Measurements from ENCODE around the gene RGS16.

The RGS16 gene

DNA sequence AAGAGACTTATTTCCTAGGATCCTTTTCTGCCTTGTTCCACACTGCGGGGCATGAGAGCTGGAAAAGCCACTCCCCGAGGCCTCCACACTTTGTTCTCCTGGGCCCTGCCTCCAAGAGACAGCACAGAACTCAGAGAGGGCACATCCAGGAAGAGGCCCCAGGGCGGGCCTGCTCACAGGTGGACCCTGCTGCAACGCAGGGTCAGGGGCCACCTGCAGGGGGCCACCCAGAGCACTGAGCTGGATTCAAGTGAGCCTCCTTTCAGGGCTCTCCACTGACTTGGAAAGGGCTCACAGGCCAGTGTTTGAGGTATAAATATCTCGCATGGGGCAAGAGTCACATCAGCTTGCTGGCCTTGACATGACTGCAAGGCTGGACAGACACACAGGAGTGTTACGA is 4.8 kb downstream of the RGS16 start:
- H3K27me3 ChIP-seq (ENCODE audit: insufficient read depth, poor library complexity, severe bottlenecking), result no peaks in the 10 kb centered on the region
- H3K4me3 ChIP-seq (replicated peaks; ENCODE audit: insufficient read depth, low read length), result no peak overlapping the region
- no peak for TF ChIP-seq GABPA (IDR thresholded peaks at IDR 0.05; ENCODE audit: low read depth)
- TF ChIP-seq, protein P1, sequence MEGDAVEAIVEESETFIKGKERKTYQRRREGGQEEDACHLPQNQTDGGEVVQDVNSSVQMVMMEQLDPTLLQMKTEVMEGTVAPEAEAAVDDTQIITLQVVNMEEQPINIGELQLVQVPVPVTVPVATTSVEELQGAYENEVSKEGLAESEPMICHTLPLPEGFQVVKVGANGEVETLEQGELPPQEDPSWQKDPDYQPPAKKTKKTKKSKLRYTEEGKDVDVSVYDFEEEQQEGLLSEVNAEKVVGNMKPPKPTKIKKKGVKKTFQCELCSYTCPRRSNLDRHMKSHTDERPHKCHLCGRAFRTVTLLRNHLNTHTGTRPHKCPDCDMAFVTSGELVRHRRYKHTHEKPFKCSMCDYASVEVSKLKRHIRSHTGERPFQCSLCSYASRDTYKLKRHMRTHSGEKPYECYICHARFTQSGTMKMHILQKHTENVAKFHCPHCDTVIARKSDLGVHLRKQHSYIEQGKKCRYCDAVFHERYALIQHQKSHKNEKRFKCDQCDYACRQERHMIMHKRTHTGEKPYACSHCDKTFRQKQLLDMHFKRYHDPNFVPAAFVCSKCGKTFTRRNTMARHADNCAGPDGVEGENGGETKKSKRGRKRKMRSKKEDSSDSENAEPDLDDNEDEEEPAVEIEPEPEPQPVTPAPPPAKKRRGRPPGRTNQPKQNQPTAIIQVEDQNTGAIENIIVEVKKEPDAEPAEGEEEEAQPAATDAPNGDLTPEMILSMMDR (IDR thresholded peaks at IDR 0.05; ENCODE audit: insufficient read depth, low read length), result peak; percentile 1
- TF ChIP-seq POLR2AphosphoS5 (IDR thresholded peaks at IDR 0.05; ENCODE audit: low read depth), result no peak
- TF ChIP-seq, protein P2, sequence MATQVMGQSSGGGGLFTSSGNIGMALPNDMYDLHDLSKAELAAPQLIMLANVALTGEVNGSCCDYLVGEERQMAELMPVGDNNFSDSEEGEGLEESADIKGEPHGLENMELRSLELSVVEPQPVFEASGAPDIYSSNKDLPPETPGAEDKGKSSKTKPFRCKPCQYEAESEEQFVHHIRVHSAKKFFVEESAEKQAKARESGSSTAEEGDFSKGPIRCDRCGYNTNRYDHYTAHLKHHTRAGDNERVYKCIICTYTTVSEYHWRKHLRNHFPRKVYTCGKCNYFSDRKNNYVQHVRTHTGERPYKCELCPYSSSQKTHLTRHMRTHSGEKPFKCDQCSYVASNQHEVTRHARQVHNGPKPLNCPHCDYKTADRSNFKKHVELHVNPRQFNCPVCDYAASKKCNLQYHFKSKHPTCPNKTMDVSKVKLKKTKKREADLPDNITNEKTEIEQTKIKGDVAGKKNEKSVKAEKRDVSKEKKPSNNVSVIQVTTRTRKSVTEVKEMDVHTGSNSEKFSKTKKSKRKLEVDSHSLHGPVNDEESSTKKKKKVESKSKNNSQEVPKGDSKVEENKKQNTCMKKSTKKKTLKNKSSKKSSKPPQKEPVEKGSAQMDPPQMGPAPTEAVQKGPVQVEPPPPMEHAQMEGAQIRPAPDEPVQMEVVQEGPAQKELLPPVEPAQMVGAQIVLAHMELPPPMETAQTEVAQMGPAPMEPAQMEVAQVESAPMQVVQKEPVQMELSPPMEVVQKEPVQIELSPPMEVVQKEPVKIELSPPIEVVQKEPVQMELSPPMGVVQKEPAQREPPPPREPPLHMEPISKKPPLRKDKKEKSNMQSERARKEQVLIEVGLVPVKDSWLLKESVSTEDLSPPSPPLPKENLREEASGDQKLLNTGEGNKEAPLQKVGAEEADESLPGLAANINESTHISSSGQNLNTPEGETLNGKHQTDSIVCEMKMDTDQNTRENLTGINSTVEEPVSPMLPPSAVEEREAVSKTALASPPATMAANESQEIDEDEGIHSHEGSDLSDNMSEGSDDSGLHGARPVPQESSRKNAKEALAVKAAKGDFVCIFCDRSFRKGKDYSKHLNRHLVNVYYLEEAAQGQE (IDR thresholded peaks at IDR 0.05; ENCODE audit: insufficient replicate concordance, low read depth), result no peak
- no peak for TF ChIP-seq SPI1 (IDR thresholded peaks at IDR 0.05; ENCODE audit: borderline replicate concordance, low read depth)
- no peak overlapping the region for H3K27ac ChIP-seq (replicated peaks)
- no peak for DNase-seq (ENCODE audit: low read depth in 1 of 2, low spot score in 1 of 2)

DNA sequence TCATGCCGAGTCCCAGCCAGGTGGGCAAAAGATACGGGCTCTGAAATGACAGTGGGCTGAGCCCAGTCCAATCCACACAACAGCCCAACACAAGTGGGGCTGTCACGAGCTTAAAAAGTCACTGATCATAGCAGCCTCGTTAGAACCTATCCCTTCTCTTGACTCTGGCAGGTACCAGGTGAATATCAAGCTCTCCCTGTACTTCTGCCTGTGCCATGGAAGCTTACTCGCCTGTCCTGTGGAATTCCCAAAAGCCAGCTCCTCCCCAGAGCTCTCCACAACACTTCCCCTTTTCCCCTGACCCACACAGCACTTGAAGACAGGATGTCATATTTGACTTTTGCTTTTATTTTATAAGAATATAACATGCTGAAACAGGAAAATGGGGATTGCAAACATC is 5.9 kb downstream of the RGS16 start:
- H3K27me3 ChIP-seq (ENCODE audit: insufficient read depth, poor library complexity, severe bottlenecking), result no peaks in the 10 kb centered on the region
- H3K4me3 ChIP-seq (replicated peaks; ENCODE audit: insufficient read depth, low read length), result no peak overlapping the region
- TF ChIP-seq, protein P2 (IDR thresholded peaks at IDR 0.05; ENCODE audit: insufficient replicate concordance, low read depth), result no peak
- TF ChIP-seq, protein P1 (IDR thresholded peaks at IDR 0.05; ENCODE audit: insufficient read depth, low read length), result no peak
- TF ChIP-seq SPI1 (IDR thresholded peaks at IDR 0.05; ENCODE audit: borderline replicate concordance, low read depth), result peak; percentile 86
- no peak overlapping the region for H3K27ac ChIP-seq (replicated peaks)
- DNase-seq (ENCODE audit: low read depth in 1 of 2, low spot score in 1 of 2), result no peak

DNA sequence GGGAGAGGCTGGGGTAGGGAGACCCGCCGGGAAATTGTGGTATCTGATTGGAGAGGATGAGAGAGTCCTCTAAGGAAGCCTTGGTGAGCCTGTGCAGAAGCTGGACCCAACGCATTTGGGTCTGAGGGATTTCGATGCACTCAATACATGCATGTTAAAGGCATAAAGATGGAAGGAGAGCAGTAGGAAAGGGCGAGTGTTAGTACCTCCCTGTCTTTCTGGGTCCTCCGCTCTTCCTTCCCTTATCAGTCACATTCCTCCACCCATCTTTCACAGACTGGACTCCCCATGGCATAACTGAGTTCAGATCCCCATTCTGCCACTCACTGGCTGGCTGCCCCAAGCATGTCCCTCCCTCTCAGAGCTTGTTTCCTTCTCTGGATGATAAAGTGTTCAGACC is 7.3 kb downstream of the RGS16 start:
- no peaks in the 10 kb centered on the region for H3K27me3 ChIP-seq (ENCODE audit: insufficient read depth, poor library complexity, severe bottlenecking)
- TF ChIP-seq, protein P1 (IDR thresholded peaks at IDR 0.05; ENCODE audit: insufficient read depth, low read length), result no peak
- DNase-seq (ENCODE audit: low read depth in 1 of 2, low spot score in 1 of 2), result no peak
- no peak overlapping the region for H3K4me3 ChIP-seq (replicated peaks; ENCODE audit: insufficient read depth, low read length)
- H3K27ac ChIP-seq (replicated peaks), result no peak overlapping the region

DNA sequence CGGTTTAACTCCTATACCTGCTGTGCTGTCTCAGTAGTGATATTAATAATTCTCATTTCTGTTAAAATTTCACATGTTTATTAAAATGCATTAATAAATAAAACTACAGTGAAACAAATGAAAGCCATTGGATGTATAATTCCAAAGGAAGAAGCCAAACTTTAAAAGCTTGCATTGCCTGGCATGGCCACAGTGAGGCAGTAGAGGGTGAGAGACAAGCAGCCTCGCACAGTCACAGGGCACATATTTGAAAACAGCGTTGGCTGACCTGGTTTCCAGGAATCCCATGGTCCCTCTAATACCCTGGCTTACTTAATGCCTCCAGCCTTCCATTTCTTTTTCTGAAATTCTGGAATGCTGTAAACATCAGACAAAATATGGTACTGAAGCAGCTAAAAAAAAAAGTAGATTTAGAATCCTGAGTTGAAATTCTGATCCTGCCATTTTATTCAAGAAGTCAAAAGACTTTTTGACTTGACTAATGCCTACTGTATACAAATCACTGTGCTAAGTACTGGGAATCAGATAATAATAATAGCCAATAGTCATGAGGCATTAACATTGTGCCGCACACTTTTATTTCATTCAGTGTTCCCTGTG is 8.4 kb downstream of the RGS16 start:
- no peak for TF ChIP-seq SPI1 (IDR thresholded peaks at IDR 0.05; ENCODE audit: borderline replicate concordance, low read depth)
- no peak for TF ChIP-seq GABPA (IDR thresholded peaks at IDR 0.05; ENCODE audit: low read depth)
- TF ChIP-seq, protein P1 (IDR thresholded peaks at IDR 0.05; ENCODE audit: insufficient read depth, low read length), result peak; percentile 71
- no peaks in the 10 kb centered on the region for H3K27me3 ChIP-seq (ENCODE audit: insufficient read depth, poor library complexity, severe bottlenecking)
- peak in 1 of 2 experiments; percentile 59 for DNase-seq (ENCODE audit: low read depth in 1 of 2, low spot score in 1 of 2)
- no peak overlapping the region for H3K4me3 ChIP-seq (replicated peaks; ENCODE audit: insufficient read depth, low read length)
- H3K27ac ChIP-seq (replicated peaks), result no peak overlapping the region
